Naive B cell (primary cell): Measurements from ENCODE around the gene WDR64. TPM values are rescaled to one million over a fixed set of nuclear protein-coding genes. Genes with fewer than 3 reads are reported as not detected.

Experiments
- polyA plus RNA-seq, 6 donors: library from polyadenylated mRNA; unstranded; fragments of 300-500 nt; fragmentation: Illumina TruSeq; gene quantifications; one replicate each; pipeline ENCODE4 v1.2.3, GENCODE V29; 2021; ENCODE audit warnings: low read depth in 6 of 6

The WDR64 gene
- polyA plus RNA-seq, 6 donors from 2014 or later = 0.14 to 0.41 TPM; not detected in 4

Other genes with a start within 250 kb of the WDR64 start
- gene FH, start 132.5 kb upstream of the WDR64 start, polyA plus RNA-seq = 10 to 100 TPM; 34.4 to 54.2 (median 46.2) TPM
- 10 to 100 TPM; 44.0 to 70.6 (median 53.4) TPM for gene KMO, start 119.9 kb upstream of the WDR64 start, polyA plus RNA-seq
- 10 to 100 TPM in 5 of 6 donors, 1 to 10 TPM in 1; 6.5 to 17.3 (median 15.5) TPM for gene CHML, start 11.9 kb upstream of the WDR64 start, polyA plus RNA-seq
- gene OPN3, start 11.9 kb upstream of the WDR64 start, polyA plus RNA-seq = 100 to 1,000 TPM; 137 to 271 (median 167) TPM
- 1 to 10 TPM in 1 of 6 donors, under 1 TPM in 3, not detected in 2; 0.44 to 2.7 (median 0.79) TPM for gene EXO1, start 195.9 kb downstream of the WDR64 start, polyA plus RNA-seq